ENCODE data around the gene CRTC1.

CRTC1 gene

GRCh38 chr19:18683109-18683957 is at the start of gene CRTC1:
CRTC1 (plus strand) TSS chr19:18683680; CDS start chr19:18683703, 23 bp downstream.
- DNase-seq (ENCODE audit: low read depth): peak; percentile 67

- DNase-seq (ENCODE audit: low read depth): no peak
Measured at GRCh38 chr19:18634612-18635297, 48.7 kb upstream of the CRTC1 start.

GRCh38 chr19:18635831-18636182 is 47.7 kb upstream of the CRTC1 start:
- DNase-seq (ENCODE audit: low read depth): no peak

- peak; percentile 87 for DNase-seq (ENCODE audit: low read depth)
Measured at GRCh38 chr19:18636183-18636968, 47.1 kb upstream of the CRTC1 start.

- DNase-seq (ENCODE audit: low read depth): no peak
Measured at GRCh38 chr19:18636969-18637629, 46.4 kb upstream of the CRTC1 start, which contains the start of gene KLHL26. KLHL26 (plus strand) TSS chr19:18637028; CDS start chr19:18637055, 27 bp downstream.

GRCh38 chr19:18637673-18638630 is 45.5 kb upstream of the CRTC1 start:
- no peak for DNase-seq (ENCODE audit: low read depth)

- no peak for DNase-seq (ENCODE audit: low read depth)
Measured at GRCh38 chr19:18639706-18640243, 43.7 kb upstream of the CRTC1 start.

- DNase-seq (ENCODE audit: low read depth): no peak
Measured at GRCh38 chr19:18644196-18645034, 39.1 kb upstream of the CRTC1 start.

GRCh38 chr19:18645035-18645511 is 38.4 kb upstream of the CRTC1 start:
- no peak for DNase-seq (ENCODE audit: low read depth)

- DNase-seq (ENCODE audit: low read depth): no peak
Measured at GRCh38 chr19:18646535-18647370, 36.7 kb upstream of the CRTC1 start.

GRCh38 chr19:18647371-18647767 is 36.1 kb upstream of the CRTC1 start:
- DNase-seq (ENCODE audit: low read depth): no peak

GRCh38 chr19:18647807-18648206 is 35.7 kb upstream of the CRTC1 start:
- no peak for DNase-seq (ENCODE audit: low read depth)

- DNase-seq (ENCODE audit: low read depth): no peak
Measured at GRCh38 chr19:18648973-18649315, 34.5 kb upstream of the CRTC1 start.

GRCh38 chr19:18649371-18650020 is 34.0 kb upstream of the CRTC1 start:
- no peak for DNase-seq (ENCODE audit: low read depth)

GRCh38 chr19:18650021-18650390 is 33.5 kb upstream of the CRTC1 start:
- DNase-seq (ENCODE audit: low read depth): no peak

- DNase-seq (ENCODE audit: low read depth): no peak
Measured at GRCh38 chr19:18650468-18651041, 32.9 kb upstream of the CRTC1 start.

GRCh38 chr19:18651300-18651699 is 32.2 kb upstream of the CRTC1 start:
- no peak for DNase-seq (ENCODE audit: low read depth)

GRCh38 chr19:18651733-18652132 is 31.7 kb upstream of the CRTC1 start:
- no peak for DNase-seq (ENCODE audit: low read depth)
